ENCODE results near the gene NCOA4.

DNA sequence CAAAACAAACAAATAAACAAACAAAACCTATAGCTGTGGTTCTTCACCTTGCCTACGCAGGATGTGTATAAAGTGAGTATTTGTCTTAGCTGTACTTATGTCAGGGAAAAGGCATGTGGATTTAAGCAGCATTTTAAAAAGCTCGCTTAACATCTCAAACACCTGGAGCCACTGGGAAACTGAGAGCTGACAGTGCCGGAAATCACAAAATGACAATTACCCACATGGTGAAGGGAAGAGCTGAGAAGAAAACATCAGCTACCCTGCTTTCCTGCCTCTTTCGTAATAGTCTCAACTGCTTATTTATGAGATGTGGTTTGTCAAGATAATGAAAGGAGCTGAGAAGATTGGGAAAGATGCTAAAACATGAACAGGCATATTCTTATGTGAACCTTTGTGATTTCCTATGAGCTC is 46.7 kb upstream of the NCOA4 start:
- TF ChIP-seq, protein P1, sequence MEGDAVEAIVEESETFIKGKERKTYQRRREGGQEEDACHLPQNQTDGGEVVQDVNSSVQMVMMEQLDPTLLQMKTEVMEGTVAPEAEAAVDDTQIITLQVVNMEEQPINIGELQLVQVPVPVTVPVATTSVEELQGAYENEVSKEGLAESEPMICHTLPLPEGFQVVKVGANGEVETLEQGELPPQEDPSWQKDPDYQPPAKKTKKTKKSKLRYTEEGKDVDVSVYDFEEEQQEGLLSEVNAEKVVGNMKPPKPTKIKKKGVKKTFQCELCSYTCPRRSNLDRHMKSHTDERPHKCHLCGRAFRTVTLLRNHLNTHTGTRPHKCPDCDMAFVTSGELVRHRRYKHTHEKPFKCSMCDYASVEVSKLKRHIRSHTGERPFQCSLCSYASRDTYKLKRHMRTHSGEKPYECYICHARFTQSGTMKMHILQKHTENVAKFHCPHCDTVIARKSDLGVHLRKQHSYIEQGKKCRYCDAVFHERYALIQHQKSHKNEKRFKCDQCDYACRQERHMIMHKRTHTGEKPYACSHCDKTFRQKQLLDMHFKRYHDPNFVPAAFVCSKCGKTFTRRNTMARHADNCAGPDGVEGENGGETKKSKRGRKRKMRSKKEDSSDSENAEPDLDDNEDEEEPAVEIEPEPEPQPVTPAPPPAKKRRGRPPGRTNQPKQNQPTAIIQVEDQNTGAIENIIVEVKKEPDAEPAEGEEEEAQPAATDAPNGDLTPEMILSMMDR (IDR thresholded peaks at IDR 0.05; ENCODE audit: control extremely low read depth in 1 of 3, insufficient read depth in 1 of 3, low read depth in 1 of 3, low read length in 3 of 3): no peak
- no peak for TF ChIP-seq GABPA (IDR thresholded peaks at IDR 0.05; ENCODE audit: borderline replicate concordance, insufficient read depth, low read length)
- TF ChIP-seq SUZ12 (IDR thresholded peaks at IDR 0.05; ENCODE audit: low read length): no peak
- no peak for TF ChIP-seq BACH1 (IDR thresholded peaks at IDR 0.05; ENCODE audit: low read length)
- no peak for TF ChIP-seq CEBPB (IDR thresholded peaks at IDR 0.05; ENCODE audit: low read depth, low read length)
- no peak for TF ChIP-seq EP300 (IDR thresholded peaks at IDR 0.05; ENCODE audit: borderline replicate concordance in 1 of 2, low read depth in 2 of 2, low read length in 2 of 2)
- TF ChIP-seq POLR2AphosphoS5 (IDR thresholded peaks at IDR 0.05; ENCODE audit: low read depth, low read length): no peak
- no peak for TF ChIP-seq GTF2F1 (IDR thresholded peaks at IDR 0.05; ENCODE audit: borderline replicate concordance, low read depth, low read length)
- no peak for TF ChIP-seq TBP (IDR thresholded peaks at IDR 0.05; ENCODE audit: low read depth, low read length)
- TF ChIP-seq NANOG (IDR thresholded peaks at IDR 0.05; ENCODE audit: insufficient read depth, low read depth, low read length, poor library complexity, severe bottlenecking): no peak
- no peak for TF ChIP-seq YY1 (IDR thresholded peaks at IDR 0.05; ENCODE audit: low read depth, low read length)
- TF ChIP-seq POLR2A (IDR thresholded peaks at IDR 0.05; ENCODE audit: control extremely low read depth in 1 of 2, low read depth in 2 of 2, low read length in 2 of 2): no peak
- no peak for TF ChIP-seq CBX5 (IDR thresholded peaks at IDR 0.05; ENCODE audit: low read depth, low read length)
